Measurements from ENCODE around the gene RNF217.

The RNF217 gene

DNA sequence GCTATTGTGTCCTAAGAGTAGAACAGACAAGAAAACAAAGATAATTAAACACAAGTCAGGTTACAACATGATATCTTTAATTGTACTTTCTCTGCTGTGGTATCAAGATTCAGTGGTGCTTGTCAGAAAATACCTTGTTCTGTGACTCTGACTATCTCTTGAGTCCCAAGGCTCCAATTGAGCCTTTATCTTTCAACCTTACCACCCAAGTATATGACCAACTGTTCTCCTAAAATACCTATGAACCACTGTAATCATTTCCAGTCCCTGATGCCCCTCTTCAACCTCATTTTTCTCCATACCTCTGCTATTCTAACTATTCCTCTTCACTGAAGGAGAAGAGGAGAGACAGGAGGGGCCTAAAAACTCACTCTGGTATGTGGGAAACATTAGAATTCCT is 124.5 kb downstream of the RNF217 start:
- no peak for DNase-seq (ENCODE audit: low read depth in 1 of 2, low spot score in 1 of 2)
- no peak for TF ChIP-seq POLR2AphosphoS5 (IDR thresholded peaks at IDR 0.05; ENCODE audit: low read depth)
- TF ChIP-seq SPI1 (IDR thresholded peaks at IDR 0.05; ENCODE audit: borderline replicate concordance, low read depth): no peak
- no peak overlapping the region for H3K4me3 ChIP-seq (replicated peaks; ENCODE audit: insufficient read depth, low read length)
- no peaks in the 10 kb centered on the region for H3K27me3 ChIP-seq (ENCODE audit: insufficient read depth, poor library complexity, severe bottlenecking)
- no peak overlapping the region for H3K27ac ChIP-seq (replicated peaks)

GRCh38 chr6:125088963-125089362 is 126.7 kb downstream of the RNF217 start:
- Histone ChIP-seq H3K4me3 (replicated peaks; ENCODE audit: insufficient read depth, low read length) (no peak overlapping the region), H3K27ac (replicated peaks) (no peak overlapping the region), H3K27me3 (ENCODE audit: insufficient read depth, poor library complexity, severe bottlenecking) (no peaks in the 10 kb centered on the region)
- TF ChIP-seq, protein P1, sequence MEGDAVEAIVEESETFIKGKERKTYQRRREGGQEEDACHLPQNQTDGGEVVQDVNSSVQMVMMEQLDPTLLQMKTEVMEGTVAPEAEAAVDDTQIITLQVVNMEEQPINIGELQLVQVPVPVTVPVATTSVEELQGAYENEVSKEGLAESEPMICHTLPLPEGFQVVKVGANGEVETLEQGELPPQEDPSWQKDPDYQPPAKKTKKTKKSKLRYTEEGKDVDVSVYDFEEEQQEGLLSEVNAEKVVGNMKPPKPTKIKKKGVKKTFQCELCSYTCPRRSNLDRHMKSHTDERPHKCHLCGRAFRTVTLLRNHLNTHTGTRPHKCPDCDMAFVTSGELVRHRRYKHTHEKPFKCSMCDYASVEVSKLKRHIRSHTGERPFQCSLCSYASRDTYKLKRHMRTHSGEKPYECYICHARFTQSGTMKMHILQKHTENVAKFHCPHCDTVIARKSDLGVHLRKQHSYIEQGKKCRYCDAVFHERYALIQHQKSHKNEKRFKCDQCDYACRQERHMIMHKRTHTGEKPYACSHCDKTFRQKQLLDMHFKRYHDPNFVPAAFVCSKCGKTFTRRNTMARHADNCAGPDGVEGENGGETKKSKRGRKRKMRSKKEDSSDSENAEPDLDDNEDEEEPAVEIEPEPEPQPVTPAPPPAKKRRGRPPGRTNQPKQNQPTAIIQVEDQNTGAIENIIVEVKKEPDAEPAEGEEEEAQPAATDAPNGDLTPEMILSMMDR (IDR thresholded peaks at IDR 0.05; ENCODE audit: insufficient read depth, low read length): no peak
- no peak for TF ChIP-seq REST (IDR thresholded peaks at IDR 0.05; ENCODE audit: insufficient replicate concordance, low read depth)
- no peak for TF ChIP-seq SPI1 (IDR thresholded peaks at IDR 0.05; ENCODE audit: borderline replicate concordance, low read depth)
- TF ChIP-seq GABPA (IDR thresholded peaks at IDR 0.05; ENCODE audit: low read depth): no peak
- TF ChIP-seq POLR2AphosphoS5 (IDR thresholded peaks at IDR 0.05; ENCODE audit: low read depth): no peak
- no peak for DNase-seq (ENCODE audit: low read depth in 1 of 2, low spot score in 1 of 2)

DNA sequence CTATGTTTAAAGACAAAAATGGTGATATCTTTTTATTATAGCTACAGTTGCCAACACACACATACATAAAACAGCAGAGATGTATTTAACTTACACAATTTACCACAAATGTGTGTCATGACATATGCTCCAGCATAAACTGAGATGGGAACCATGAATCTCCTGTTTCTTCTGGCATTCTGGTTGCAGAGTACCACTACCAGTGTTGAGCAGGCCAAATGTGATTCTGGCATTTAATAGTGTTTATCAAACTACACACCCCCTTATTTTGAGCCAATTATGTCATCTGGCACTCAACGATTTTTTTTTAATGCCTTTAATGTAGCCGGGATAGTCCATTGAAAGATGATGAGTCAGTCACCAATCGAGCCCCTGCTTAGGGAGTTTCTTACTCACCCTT is 132.3 kb downstream of the RNF217 start:
- Histone ChIP-seq H3K4me3 (replicated peaks; ENCODE audit: insufficient read depth, low read length) (no peak overlapping the region), H3K27me3 (ENCODE audit: insufficient read depth, poor library complexity, severe bottlenecking) (peaks cover 4% of the 10 kb centered on the region), H3K27ac (replicated peaks) (no peak overlapping the region)
- no peak for DNase-seq (ENCODE audit: low read depth in 1 of 2, low spot score in 1 of 2)
- TF ChIP-seq, protein P1 (IDR thresholded peaks at IDR 0.05; ENCODE audit: insufficient read depth, low read length): no peak
- TF ChIP-seq SPI1 (IDR thresholded peaks at IDR 0.05; ENCODE audit: borderline replicate concordance, low read depth) (no peak), GABPA (IDR thresholded peaks at IDR 0.05; ENCODE audit: low read depth) (no peak), REST (IDR thresholded peaks at IDR 0.05; ENCODE audit: insufficient replicate concordance, low read depth) (no peak), POLR2AphosphoS5 (IDR thresholded peaks at IDR 0.05; ENCODE audit: low read depth) (no peak)

DNA sequence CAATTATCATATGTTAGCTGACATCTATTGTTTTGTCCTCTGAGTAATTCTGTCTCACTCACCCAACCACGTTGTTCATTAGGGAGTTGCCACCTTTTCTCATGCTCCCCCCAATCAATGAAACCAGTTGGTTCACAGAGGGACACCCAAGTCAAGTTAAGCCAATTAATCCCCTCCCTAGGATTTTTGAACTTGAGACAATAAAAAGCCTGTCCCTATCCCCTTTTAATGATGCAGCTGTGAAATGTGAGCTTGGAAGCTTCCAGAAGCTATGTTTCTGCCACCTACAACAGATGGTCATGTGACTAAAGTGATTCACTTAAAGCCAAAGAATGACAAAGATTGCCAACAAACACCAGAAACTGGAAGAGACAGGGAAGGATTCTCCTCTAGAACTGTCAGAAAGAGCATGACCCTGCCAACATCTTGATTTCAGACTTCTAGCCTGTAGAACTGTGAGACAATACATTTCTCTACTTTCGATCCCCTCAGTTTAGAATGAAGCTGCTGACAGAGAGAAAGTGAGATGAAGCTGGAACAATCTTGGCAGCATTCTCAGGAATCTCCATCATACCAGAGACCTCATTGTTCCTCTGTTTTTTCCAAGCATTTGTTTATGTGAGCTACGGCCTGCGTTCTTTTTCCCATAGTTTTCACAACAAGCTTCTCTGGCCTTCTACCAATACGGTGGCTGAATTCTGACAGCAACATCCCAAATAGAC is 133.5 kb downstream of the RNF217 start:
- DNase-seq (ENCODE audit: low read depth in 1 of 2, low spot score in 1 of 2): no peak
- peaks cover 13% of the 10 kb centered on the region for H3K27me3 ChIP-seq (ENCODE audit: insufficient read depth, poor library complexity, severe bottlenecking)
- H3K27ac ChIP-seq (replicated peaks): no peak overlapping the region
- TF ChIP-seq POLR2AphosphoS5 (IDR thresholded peaks at IDR 0.05; ENCODE audit: low read depth) (no peak), REST (IDR thresholded peaks at IDR 0.05; ENCODE audit: insufficient replicate concordance, low read depth) (no peak), SPI1 (IDR thresholded peaks at IDR 0.05; ENCODE audit: borderline replicate concordance, low read depth) (no peak), GABPA (IDR thresholded peaks at IDR 0.05; ENCODE audit: low read depth) (no peak)
- TF ChIP-seq, protein P1 (IDR thresholded peaks at IDR 0.05; ENCODE audit: insufficient read depth, low read length): no peak
- no peak overlapping the region for H3K4me3 ChIP-seq (replicated peaks; ENCODE audit: insufficient read depth, low read length)
